ENCODE measurements around the gene TSPEAR. TPM values are rescaled to one million over a fixed set of nuclear protein-coding genes. Genes with fewer than 3 reads are reported as not detected.

Gene TSPEAR
- total RNA-seq, 1 experiment from 2014 or later = 0.32 TPM

- H3K4me1 ChIP-seq = 0 out of 2 replicates have a peak, but pooled peaks cover 3% of the 10 kb centered on the region
- intact Hi-C loops (cut with micrococcal nuclease; ENCODE audit: unreplicated experiment) = no loop called here
- Mint-ChIP-seq H3K4me1 (ENCODE audit: low read depth, unreplicated experiment) (no peaks in the 10 kb centered on the region), H3K27me3 (ENCODE audit: insufficient read depth, unreplicated experiment) (peaks cover 3% of the 10 kb centered on the region), H3K4me3 (ENCODE audit: unreplicated experiment) (no peak overlapping the region), H3K27ac (ENCODE audit: unreplicated experiment) (no peak overlapping the region), H3K9me3 (ENCODE audit: unreplicated experiment) (peaks cover 18% of the 10 kb centered on the region), H3K36me3 (ENCODE audit: insufficient read depth, unreplicated experiment) (no peaks in the 10 kb centered on the region)
- H3K9me3 ChIP-seq = peaks cover 6% of the 10 kb centered on the region
- TF ChIP-seq CTCF (IDR thresholded peaks at IDR 0.05; ENCODE audit: insufficient read depth in 1 of 2, low read depth in 1 of 2, low read length in 1 of 2, severe bottlenecking in 1 of 2, unreplicated experiment in 1 of 2) = no peak
- BruUV-seq (replicated peaks) = no TSS peak
- DNase-seq = no peak
- CTCF ChIA-PET = no interaction called here
- no peaks in the 10 kb centered on the region for H3K36me3 ChIP-seq (ENCODE audit: control insufficient read depth, insufficient read depth, low read length)
- H3K4me3 ChIP-seq (ENCODE audit: low read depth, low read length) = no peak overlapping the region
- H3K27me3 ChIP-seq (replicated peaks; ENCODE audit: control insufficient read depth, insufficient read depth, low read length) = no peaks in the 10 kb centered on the region; the same call in 1 of the 2 replicates
- POLR2A ChIA-PET = no interaction called here
Measured at GRCh38 chr21:44548922-44549321, 162.4 kb downstream of the TSPEAR start.

GRCh38 chr21:44548381-44548780, 163.0 kb downstream of the TSPEAR start:
- Histone ChIP-seq H3K4me1 (0 out of 2 replicates have a peak, but pooled peaks cover 3% of the 10 kb centered on the region), H3K4me3 (ENCODE audit: low read depth, low read length) (no peak overlapping the region), H3K36me3 (ENCODE audit: control insufficient read depth, insufficient read depth, low read length) (no peaks in the 10 kb centered on the region), H3K27me3 (replicated peaks; ENCODE audit: control insufficient read depth, insufficient read depth, low read length) (no peaks in the 10 kb centered on the region), H3K9me3 (peaks cover 6% of the 10 kb centered on the region)
- H3K4me3 Mint-ChIP-seq (ENCODE audit: unreplicated experiment) = no peak overlapping the region
- CTCF ChIA-PET = no interaction called here
- H3K36me3 Mint-ChIP-seq (ENCODE audit: insufficient read depth, unreplicated experiment) = no peaks in the 10 kb centered on the region
- no TSS peak for BruUV-seq (replicated peaks)
- no peak for DNase-seq
- peaks cover 18% of the 10 kb centered on the region for H3K9me3 Mint-ChIP-seq (ENCODE audit: unreplicated experiment)
- H3K27ac Mint-ChIP-seq (ENCODE audit: unreplicated experiment) = no peak overlapping the region
- no peak for TF ChIP-seq CTCF (IDR thresholded peaks at IDR 0.05; ENCODE audit: insufficient read depth in 1 of 2, low read depth in 1 of 2, low read length in 1 of 2, severe bottlenecking in 1 of 2, unreplicated experiment in 1 of 2)
- no peaks in the 10 kb centered on the region for H3K4me1 Mint-ChIP-seq (ENCODE audit: low read depth, unreplicated experiment)
- H3K27me3 Mint-ChIP-seq (ENCODE audit: insufficient read depth, unreplicated experiment) = peaks cover 3% of the 10 kb centered on the region
- intact Hi-C loops (cut with micrococcal nuclease; ENCODE audit: unreplicated experiment) = no loop called here
- POLR2A ChIA-PET = no interaction called here

GRCh38 chr21:44547656-44548331, 163.6 kb downstream of the TSPEAR start:
- no peaks in the 10 kb centered on the region for H3K27me3 ChIP-seq (replicated peaks; ENCODE audit: control insufficient read depth, insufficient read depth, low read length)
- H3K4me1 Mint-ChIP-seq (ENCODE audit: low read depth, unreplicated experiment) = no peaks in the 10 kb centered on the region
- H3K27ac Mint-ChIP-seq (ENCODE audit: unreplicated experiment) = no peak overlapping the region
- no peak overlapping the region for H3K4me3 ChIP-seq (ENCODE audit: low read depth, low read length)
- no peak for DNase-seq
- ChIA-PET POLR2A (no interaction called here), CTCF (no interaction called here)
- no TSS peak for BruUV-seq (replicated peaks)
- H3K27me3 Mint-ChIP-seq (ENCODE audit: insufficient read depth, unreplicated experiment) = peaks cover 3% of the 10 kb centered on the region
- peaks cover 18% of the 10 kb centered on the region for H3K9me3 Mint-ChIP-seq (ENCODE audit: unreplicated experiment)
- H3K36me3 ChIP-seq (ENCODE audit: control insufficient read depth, insufficient read depth, low read length) = no peaks in the 10 kb centered on the region
- H3K9me3 ChIP-seq = peaks cover 6% of the 10 kb centered on the region
- intact Hi-C loops (cut with micrococcal nuclease; ENCODE audit: unreplicated experiment) = no loop called here
- no peaks in the 10 kb centered on the region for H3K36me3 Mint-ChIP-seq (ENCODE audit: insufficient read depth, unreplicated experiment)
- TF ChIP-seq CTCF (IDR thresholded peaks at IDR 0.05; ENCODE audit: insufficient read depth in 1 of 2, low read depth in 1 of 2, low read length in 1 of 2, severe bottlenecking in 1 of 2, unreplicated experiment in 1 of 2) = no peak
- H3K4me1 ChIP-seq = 0 out of 2 replicates have a peak, but pooled peaks cover 3% of the 10 kb centered on the region
- no peak overlapping the region for H3K4me3 Mint-ChIP-seq (ENCODE audit: unreplicated experiment)

All from Caco-2 (cell line).